HG02678 (cell line): Measurements from ENCODE around the gene C1QTNF6.
A peak's percentile ranks its signal among the peaks of the same experiment; 100 is the strongest.
"Not testable (repeated sequence)": the region's sequence is repeated elsewhere in the genome, so short reads cannot be mapped to it uniquely, and the experiment has no call there.

ENCODE experiments used
- ATAC-seq: cut with Tn5 transposase; IDR thresholded peaks from one replicate; pipeline ENCODE4 v1.9.1; 2021; ENCODE audit warnings: mild to moderate bottlenecking, moderate library complexity; ENCODE audit not compliant: unreplicated experiment

C1QTNF6 gene

GRCh38 chr22:37187891-37188761 is at the start of gene C1QTNF6:
C1QTNF6 (minus strand) TSS chr22:37188247; CDS start chr22:37188213, 34 bp downstream.
- ATAC-seq, result no peak

GRCh38 chr22:37235897-37236607 is 48.0 kb upstream of the C1QTNF6 start:
- no peak for ATAC-seq

GRCh38 chr22:37234736-37235711 is 47.0 kb upstream of the C1QTNF6 start:
- ATAC-seq, result no peak

- no peak for ATAC-seq
Measured at GRCh38 chr22:37233751-37234631, 45.9 kb upstream of the C1QTNF6 start.

GRCh38 chr22:37233371-37233750 is 45.3 kb upstream of the C1QTNF6 start:
- ATAC-seq, result not testable (repeated sequence)

GRCh38 chr22:37232140-37232998 is 44.3 kb upstream of the C1QTNF6 start:
- ATAC-seq, result no peak

GRCh38 chr22:37231406-37232139 is 43.5 kb upstream of the C1QTNF6 start:
- no peak for ATAC-seq

GRCh38 chr22:37230673-37231405 is 42.8 kb upstream of the C1QTNF6 start:
- peak; percentile 30 for ATAC-seq

- peak; percentile 51 for ATAC-seq
Measured at GRCh38 chr22:37229805-37230672, 42.0 kb upstream of the C1QTNF6 start.

GRCh38 chr22:37229012-37229804 is 41.2 kb upstream of the C1QTNF6 start:
- ATAC-seq, result no peak

- ATAC-seq, result no peak
Measured at GRCh38 chr22:37228106-37229011, 40.3 kb upstream of the C1QTNF6 start.

GRCh38 chr22:37226514-37226913 is 38.5 kb upstream of the C1QTNF6 start:
- no peak for ATAC-seq

- ATAC-seq, result no peak
Measured at GRCh38 chr22:37226087-37226486, 38.0 kb upstream of the C1QTNF6 start.

GRCh38 chr22:37225481-37225880 is 37.4 kb upstream of the C1QTNF6 start:
- ATAC-seq, result no peak
